Activated CD4-positive, alpha-beta T cell treated with anti-CD3 and anti-CD28 coated beads, Interleukin-2, amount 50 U/mL, for 48 hours (primary cell): ENCODE data around the gene FSIP1.

ENCODE experiments used
- DNase-seq, 2 experiments: peaks; one replicate each; pipeline ENCODE4 v3.0.0-alpha.2; 2020

Gene FSIP1

DNA sequence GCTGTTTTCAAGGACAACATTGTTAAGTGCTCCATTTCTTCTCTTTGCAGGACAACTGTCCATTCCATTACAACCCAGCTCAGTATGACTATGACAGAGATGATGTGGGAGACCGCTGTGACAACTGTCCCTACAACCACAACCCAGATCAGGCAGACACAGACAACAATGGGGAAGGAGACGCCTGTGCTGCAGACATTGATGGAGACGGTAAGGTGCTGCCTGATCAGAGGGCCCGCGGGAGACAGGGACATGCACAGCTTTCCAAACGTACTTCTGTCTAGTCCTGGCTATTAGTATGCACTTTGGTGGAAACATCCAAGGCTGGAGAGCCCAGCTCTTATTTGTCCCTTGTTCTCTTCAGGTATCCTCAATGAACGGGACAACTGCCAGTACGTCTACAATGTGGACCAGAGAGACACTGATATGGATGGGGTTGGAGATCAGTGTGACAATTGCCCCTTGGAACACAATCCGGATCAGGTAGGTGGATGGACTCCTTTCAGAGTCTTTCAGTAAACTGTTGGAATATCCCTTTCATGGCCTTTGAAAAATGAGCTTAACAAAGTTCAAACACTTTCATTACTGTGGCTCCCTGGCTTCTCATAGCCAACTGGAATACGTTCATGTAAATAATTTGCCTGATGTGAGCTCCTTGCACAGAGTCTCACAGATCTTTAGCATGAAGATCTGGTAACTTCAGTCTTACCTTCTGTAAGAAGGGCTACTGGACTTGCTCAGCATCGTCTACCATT lies 191.3 kb downstream of the FSIP1 start:
- DNase-seq, result no peak

DNA sequence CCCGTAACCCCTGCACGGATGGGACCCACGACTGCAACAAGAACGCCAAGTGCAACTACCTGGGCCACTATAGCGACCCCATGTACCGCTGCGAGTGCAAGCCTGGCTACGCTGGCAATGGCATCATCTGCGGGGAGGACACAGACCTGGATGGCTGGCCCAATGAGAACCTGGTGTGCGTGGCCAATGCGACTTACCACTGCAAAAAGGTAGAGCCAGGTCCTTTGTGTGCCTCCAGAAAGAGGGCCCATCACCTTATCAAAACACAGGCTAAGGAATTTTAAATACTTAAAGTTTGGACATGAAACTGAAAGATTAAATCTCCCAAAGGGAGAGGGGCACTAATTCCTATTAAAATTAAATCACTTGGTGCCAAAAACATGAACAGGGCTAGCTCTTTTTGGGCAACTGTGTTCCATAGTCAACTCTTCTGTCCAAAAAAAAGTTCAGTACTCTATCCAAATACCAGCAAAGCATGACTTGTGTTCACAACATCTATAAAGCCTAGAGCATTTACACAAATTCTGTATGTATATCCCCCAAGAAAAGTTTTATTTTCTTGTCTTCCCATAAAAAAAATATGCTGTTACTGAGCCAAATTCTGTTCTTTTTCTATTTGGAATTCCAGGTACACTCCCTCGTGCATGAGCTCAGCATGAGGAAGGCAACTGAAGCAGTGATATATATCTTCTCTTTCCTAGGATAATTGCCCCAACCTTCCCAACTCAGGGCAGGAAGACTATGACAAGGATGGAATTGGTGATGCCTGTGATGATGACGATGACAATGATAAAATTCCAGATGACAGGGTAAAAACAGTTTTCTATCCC lies 192.6 kb downstream of the FSIP1 start:
- no peak for DNase-seq

DNA sequence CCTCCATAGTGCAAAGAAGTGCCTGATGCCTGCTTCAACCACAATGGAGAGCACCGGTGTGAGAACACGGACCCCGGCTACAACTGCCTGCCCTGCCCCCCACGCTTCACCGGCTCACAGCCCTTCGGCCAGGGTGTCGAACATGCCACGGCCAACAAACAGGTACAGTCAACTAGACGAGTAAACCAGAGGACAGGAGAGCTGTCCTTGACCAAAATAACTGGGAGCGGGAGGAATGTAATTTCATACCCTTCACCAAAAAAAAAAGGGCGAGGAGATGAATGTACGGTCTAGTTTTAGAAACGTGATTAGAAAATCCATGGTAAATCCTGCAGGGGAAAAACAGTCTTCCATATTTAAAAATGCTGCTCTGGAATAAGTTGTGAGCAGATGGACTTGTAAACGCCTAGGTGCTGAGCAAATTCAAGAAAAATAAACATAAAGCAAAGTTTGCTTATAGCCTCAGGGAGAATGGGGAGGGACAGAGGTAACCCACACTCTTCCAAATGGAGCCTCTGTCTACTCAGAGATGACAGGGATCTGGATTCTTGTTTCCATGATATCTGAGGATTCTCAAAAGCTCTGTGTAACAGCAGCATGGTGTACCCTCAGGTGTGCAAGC lies 193.3 kb downstream of the FSIP1 start:
- no peak for DNase-seq

DNA sequence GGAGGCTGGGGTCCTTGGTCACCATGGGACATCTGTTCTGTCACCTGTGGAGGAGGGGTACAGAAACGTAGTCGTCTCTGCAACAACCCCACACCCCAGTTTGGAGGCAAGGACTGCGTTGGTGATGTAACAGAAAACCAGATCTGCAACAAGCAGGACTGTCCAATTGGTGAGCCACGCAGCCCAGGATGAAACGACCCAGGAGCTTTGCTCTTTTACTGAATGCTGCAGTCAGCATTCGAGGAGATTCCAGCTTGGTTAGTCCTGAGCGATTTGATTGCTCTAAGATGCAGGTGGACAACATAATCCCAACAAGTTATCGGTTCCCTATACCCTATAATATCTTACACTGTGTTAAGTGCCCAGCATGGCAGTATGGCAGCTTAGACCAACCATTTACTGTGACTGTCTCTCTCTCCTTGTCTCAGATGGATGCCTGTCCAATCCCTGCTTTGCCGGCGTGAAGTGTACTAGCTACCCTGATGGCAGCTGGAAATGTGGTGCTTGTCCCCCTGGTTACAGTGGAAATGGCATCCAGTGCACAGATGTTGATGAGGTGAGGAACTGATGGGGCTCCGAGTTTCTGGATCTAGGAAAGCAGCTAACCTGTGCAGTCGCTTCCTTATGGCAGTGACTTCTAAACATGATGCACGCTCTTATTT lies 194.0 kb downstream of the FSIP1 start:
- no peak for DNase-seq

DNA sequence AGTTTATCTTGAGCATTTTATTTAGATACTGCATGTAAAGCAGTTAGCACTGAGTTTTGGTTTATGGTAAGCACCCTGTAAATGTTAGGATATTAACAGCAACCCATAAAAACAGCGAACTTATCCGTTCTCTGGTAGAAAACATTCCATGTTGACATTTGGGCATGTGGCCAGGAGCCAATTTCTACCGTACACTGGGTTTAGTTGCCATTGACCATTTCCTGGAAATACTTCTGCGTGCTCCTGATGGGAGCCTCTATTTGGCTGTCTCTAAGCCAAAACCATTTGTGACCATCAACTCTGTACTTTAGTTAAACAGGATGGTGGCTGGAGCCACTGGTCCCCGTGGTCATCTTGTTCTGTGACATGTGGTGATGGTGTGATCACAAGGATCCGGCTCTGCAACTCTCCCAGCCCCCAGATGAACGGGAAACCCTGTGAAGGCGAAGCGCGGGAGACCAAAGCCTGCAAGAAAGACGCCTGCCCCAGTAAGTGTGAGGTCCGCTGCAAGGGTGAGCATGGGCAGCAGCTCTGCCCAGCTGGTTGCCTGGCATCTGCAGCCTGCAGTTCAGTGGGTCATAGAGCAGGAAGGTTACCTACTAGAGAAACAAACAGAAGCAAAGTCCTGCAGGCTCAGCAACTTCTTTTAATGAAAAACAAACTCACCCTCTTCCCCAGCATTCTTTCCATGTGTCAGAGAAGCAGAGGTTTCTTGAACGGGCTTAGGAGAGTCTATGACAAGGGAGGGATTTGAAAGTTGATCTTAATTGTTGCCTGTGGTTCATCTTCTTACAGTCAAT lies 194.7 kb downstream of the FSIP1 start:
- no peak for DNase-seq

DNA sequence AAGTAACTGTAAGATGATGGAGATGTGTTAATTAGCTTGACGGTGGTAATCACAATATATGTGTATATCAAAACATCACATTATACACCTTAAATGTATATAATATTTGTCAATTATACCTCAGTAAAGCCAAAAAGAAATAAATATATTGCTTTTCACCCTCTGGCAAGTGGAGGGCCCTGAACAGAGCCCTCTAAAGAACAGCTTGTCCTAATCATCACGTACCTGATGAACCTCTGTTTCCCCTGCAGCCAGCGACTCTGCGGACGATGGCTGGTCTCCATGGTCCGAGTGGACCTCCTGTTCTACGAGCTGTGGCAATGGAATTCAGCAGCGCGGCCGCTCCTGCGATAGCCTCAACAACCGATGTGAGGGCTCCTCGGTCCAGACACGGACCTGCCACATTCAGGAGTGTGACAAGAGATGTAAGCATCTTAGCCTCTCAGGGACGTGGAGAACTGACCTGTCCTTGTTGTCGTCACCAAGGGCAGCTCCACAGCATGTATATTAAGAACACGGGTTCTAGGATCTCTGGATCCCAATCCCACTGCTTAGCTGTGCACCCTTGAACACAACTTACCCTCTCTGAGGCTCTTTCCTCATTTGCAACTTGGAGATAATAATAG lies 195.4 kb downstream of the FSIP1 start:
- DNase-seq, result no peak

DNA sequence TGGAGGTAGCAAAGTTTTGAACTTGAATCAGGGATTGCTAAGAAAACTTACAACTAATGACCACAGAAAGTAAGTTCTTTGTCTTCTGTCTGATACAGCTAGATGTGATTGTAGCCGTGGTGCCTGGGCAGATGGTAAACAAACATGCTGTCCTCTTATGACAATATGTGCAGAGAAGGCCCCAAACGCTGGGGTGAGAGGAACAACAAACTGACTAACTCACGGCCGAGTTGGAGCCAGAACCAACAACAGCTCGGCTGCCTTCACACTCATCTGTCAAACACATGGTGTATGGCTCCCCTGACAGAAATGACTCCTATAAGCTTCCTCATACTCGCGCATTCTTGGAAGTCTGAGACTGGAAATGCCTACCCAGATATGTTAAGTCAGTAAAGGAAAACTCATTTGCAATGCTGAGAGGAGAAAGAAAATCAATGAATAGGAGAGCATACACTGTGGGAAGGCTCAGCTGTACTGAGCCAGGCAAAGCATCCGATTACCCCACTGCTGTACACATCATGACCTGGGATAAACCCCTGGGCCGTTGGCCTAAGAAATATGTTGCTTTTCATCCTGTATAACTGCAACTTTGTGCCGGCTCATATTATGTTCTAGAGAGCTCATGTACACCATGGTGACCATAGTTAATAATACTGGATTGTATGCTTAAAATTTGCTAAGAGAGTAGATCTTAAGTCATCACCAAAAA lies 196.1 kb downstream of the FSIP1 start:
- DNase-seq, result no peak

DNA sequence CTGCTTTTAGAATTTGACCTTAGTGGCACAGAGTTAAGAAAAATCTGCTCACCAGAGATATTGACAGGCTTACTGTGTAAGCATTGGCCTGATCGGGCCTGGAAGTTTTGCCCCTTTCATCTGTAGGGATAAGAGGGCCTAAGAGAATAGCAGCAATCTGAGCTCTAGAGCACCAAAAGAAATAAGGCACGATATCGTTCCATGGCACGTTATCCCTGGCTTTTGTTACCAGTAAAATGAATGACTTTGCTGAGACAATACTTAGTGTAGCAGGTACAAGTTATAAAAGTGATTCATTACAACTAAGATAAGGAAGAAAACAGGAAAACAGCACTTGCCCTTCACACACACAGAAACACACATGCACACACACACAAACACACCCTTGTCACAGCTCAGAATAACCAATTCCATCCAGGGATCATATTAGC lies 196.8 kb downstream of the FSIP1 start:
- DNase-seq, result no peak

DNA sequence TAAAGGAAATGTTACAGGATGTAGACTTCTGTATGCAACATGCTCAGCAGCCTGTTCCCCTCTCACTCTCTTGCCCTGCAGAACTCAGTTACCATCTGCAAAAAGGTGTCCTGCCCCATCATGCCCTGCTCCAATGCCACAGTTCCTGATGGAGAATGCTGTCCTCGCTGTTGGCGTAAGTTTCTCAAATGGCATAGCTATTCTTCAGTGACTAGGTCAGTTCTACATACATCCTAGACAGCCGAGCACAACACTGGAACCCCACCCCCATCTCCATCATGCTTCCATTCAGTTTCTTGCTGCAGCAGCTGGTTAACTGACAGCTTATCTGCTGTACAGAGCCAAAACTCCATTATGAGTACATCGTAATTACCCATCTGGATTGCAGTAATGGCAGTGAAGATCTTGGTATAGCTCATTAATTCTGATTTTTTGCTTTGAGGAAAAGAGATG lies 197.2 kb downstream of the FSIP1 start:
- DNase-seq, result no peak

DNA sequence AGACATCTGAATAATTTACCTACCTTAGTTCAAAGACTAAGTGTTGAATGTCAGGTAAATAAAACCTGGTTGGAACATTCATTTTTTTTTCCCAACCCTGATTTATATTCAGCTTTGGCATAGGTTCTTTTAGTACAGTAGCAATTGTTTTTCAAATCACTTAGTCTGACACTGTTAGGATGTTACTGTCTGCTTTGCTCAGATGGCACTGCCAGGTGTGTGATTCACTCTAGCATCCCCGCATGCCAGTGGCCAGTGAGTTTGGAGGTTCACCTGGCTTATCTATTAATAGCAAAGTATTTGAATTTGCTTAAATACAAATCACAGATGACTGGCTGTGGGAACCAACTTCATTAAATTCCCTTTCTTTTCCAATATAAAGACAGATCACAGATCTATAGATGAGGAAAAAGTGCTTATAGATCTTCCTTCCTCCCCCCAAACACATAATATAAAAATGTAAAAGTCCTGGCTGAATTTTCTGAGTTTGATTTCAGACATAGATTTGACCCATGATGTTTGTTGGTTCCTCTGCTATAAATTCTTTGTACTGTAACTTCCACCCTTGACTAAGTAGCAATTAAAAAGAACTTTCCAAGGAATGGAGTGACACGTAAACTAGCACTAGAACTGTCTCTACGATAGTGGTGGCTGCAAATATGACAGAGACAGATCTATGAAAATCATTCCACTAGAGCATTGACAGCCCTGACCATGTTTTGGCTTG lies 197.8 kb downstream of the FSIP1 start:
- DNase-seq, result no peak

DNA sequence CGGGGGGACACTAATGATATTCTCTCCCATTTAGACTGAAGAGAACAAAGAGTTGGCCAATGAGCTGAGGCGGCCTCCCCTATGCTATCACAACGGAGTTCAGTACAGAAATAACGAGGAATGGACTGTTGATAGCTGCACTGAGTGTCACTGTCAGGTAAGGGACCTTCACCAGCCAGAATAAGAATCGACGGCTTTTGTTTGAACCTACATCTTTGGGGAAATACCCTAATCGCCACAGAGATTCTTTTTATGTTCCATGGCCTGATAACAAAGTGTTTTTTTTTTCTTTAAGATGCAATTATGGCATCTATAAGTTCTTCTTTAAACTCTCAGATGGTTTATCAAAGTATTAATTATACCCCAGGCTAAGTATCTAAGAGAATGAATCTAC lies 198.4 kb downstream of the FSIP1 start:
- DNase-seq, result no peak

DNA sequence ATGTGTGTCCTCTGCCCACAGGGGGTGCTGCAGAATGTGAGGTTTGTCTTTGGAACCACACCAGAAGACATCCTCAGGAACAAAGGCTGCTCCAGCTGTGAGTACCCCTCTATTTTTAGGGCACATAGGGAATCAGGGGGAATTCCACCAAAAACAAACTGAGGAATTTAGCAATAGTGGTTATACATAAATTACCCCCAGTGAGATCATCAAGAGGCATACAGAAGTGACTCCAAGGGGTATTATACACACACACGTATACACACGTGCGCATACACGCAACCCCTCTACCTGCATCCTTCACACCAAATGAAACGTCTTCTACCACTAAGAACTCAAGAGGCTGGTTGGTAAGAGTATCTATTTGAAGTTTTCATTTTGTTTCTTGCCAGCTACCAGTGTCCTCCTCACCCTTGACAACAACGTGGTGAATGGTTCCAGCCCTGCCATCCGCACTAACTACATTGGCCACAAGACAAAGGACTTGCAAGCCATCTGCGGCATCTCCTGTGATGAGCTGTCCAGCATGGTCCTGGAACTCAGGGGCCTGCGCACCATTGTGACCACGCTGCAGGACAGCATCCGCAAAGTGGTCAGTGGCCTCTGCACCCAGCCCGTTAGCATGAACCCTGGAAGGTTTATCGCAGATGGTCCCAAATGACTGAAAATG lies 198.9 kb downstream of the FSIP1 start:
- peak; percentile 41 to 50 for DNase-seq

DNA sequence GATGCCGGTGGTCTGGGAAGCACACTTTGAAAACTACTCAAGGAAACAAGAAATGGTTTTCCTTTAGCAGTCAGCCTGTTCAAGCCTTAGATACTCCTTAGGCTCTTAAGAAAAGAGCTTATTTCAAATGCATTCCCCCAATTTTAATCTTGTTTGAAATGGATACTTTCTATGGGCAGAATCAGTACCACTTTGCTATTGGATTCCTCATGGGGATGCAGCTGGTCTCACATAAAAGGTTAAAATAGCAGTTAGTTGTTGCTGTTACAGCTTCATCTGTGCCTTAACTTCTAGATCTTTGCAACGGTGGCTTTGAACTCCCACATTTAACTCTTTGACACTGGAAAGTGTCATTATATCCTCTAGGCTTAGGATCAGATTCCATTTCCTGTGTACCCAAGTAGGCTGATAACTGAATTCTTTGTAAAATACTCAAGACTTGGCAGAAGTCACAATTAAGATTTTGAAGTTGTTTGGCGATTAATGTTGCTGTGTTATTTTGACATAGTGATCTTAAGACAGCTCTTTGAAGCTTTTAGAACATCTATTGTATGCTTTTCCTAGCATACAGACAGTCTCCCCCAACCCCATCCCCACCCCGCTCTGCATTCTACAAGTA lies 199.6 kb downstream of the FSIP1 start:
- DNase-seq, result no peak

DNA sequence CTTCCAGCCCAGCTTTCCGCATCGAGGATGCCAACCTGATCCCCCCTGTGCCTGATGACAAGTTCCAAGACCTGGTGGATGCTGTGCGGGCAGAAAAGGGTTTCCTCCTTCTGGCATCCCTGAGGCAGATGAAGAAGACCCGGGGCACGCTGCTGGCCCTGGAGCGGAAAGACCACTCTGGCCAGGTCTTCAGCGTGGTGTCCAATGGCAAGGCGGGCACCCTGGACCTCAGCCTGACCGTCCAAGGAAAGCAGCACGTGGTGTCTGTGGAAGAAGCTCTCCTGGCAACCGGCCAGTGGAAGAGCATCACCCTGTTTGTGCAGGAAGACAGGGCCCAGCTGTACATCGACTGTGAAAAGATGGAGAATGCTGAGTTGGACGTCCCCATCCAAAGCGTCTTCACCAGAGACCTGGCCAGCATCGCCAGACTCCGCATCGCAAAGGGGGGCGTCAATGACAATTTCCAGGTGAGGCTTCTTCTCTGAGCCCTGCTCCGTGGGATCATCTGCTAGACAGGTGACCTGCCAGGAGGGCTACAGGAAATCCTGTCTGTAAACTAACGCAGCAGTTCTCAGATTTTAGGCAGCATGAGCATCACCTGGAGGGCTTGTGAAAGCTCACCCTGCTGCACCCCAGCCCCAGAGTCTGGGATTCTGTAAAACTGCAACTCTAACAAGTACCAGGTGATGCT lies 200.2 kb downstream of the FSIP1 start:
- no peak for DNase-seq

DNA sequence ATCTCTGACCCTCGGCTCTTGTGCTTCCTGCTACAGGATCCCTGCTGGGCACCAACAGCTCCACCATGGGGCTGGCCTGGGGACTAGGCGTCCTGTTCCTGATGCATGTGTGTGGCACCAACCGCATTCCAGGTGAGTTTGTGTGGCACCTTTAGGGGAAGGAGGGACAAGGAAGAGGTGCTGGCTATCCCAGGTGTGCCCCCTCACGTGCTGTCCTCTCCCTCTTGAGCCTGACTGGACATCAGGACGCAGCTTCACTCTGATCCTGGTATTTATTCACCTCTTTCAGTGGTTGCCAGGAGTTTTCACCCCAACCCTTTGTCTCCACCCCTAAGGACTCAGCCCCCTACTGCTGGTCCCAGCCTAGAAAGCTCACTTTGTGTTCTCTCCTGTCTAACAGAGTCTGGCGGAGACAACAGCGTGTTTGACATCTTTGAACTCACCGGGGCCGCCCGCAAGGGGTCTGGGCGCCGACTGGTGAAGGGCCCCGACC lies 200.8 kb downstream of the FSIP1 start:
- no peak for DNase-seq

DNA sequence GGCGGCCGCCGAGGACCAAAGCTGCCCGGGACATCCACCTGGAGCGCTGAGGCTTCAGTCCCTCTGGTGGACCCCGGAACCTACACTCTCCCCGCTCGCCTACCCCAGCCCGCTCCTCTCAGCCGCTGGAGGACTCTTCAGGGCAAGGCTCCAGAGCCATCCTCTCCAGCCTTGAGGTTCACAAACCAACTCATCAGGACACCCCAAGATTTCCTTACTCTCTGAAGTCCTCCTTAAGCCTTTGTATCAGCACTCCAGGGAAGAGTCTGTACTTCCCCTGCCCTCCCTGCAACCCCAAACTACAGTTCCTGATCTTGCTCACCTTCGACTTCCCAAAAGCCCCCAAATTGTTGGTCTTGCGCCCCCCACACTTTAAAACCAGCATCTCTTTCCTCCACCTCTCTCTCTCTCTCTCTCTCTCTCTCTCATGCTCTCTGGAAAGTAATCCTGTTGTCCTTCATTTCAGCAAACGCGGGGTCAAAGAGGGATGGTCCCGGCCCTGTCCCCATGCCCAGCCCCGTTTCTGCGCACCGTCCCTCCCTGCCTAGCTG lies 201.3 kb downstream of the FSIP1 start:
- no peak for DNase-seq

DNA sequence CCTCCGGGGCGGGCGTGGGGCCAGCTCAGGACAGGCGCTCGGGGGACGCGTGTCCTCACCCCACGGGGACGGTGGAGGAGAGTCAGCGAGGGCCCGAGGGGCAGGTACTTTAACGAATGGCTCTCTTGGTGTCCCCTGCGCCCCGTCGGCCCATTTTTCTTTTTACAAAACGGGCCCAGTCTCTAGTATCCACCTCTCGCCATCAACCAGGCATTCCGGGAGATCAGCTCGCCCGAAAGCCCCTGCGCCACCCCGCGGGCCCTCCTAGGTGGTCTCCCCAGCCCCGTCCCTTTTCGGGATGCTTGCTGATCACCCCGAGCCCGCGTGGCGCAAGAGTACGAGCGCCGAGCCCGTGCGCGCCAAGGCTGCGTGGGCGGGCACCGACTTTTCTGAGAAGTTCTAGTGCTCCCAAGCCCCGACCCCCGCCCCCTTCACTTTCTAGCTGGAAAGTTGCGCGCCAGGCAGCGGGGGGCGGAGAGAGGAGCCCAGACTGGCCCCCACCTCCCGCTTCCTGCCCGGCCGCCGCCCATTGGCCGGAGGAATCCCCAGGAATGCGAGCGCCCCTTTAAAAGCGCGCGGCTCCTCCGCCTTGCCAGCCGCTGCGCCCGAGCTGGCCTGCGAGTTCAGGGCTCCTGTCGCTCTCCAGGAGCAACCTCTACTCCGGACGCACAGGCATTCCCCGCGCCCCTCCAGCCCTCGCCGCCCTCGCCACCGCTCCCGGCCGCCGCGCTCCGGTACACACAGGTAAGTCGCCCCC lies 202.0 kb downstream of the FSIP1 start, which contains the start of gene THBS1:
TSS of gene THBS1 (plus strand) at position 595 of the 757 bp plus-strand sequence. CDS start 779 bp downstream, outside the sequence.
- DNase-seq, result peak; percentile 47 to 58
